ENCODE measurements around the gene CCDC90B.
"Not testable (repeated sequence)": the region's sequence is repeated elsewhere in the genome, so short reads cannot be mapped to it uniquely, and the experiment has no call there.

DNA sequence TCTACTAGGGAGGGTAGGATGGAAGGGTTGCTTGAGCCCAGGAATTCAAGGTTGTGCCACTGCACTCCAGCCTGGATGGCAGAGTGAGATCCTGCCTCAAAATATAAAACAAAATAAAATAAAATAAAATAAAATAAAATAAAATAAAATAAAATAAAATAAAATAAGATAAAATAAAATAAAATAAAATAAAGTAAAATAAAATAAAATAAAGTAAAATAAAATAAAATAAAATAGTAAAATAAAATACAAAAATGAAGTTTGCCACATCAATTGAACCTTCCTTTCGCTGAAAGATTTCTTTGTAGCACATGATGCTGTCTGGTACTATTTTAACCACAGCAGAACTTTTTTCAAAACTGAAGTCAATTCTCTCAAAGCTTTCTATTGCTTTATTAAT, 22.4 kb upstream of the CCDC90B start:
- TF ChIP-seq, protein P1, sequence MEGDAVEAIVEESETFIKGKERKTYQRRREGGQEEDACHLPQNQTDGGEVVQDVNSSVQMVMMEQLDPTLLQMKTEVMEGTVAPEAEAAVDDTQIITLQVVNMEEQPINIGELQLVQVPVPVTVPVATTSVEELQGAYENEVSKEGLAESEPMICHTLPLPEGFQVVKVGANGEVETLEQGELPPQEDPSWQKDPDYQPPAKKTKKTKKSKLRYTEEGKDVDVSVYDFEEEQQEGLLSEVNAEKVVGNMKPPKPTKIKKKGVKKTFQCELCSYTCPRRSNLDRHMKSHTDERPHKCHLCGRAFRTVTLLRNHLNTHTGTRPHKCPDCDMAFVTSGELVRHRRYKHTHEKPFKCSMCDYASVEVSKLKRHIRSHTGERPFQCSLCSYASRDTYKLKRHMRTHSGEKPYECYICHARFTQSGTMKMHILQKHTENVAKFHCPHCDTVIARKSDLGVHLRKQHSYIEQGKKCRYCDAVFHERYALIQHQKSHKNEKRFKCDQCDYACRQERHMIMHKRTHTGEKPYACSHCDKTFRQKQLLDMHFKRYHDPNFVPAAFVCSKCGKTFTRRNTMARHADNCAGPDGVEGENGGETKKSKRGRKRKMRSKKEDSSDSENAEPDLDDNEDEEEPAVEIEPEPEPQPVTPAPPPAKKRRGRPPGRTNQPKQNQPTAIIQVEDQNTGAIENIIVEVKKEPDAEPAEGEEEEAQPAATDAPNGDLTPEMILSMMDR (IDR thresholded peaks at IDR 0.05): not testable (repeated sequence)
- not testable (repeated sequence) for TF ChIP-seq POLR2A (IDR thresholded peaks at IDR 0.05)
